B cell (primary cell): ENCODE measurements around the gene GNA15.

ENCODE experiments used
- EZH2 ChIP-seq: IDR thresholded peaks from 2 replicates; pipeline ENCODE4 v1.6.1; 2012; ENCODE audit warnings: borderline replicate concordance, low read depth, mild to moderate bottlenecking, moderate library complexity, low read length; ENCODE audit not compliant: insufficient read depth, poor library complexity, severe bottlenecking
- TF ChIP-seq, protein P1 (sequence below): fragments of 200-600 bp; IDR thresholded peaks from one replicate; pipeline ENCODE4 v1.8.0; 2022; ENCODE audit warnings: antibody characterized with exemption, mild to moderate bottlenecking

DNA sequence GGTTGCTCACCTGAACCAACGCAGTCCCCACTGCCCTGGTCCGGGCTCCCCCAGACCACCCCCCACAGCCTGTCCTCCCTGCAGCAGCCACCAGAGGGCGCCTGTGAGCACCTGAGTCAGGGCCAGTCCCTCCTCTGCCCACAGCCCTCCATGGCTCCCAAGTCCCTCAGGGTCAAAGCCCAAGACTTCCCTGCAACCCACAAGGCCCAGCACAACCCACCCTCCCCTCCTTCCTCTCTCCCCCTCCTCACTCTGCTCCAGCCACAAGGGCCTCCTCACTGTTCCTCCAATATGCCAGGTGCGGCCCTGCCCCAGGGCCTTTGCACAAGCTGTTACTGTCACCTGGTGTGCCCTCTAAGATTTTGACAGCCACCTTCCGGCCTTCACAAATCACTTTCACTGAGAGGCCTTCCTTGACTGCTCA, 10.9 kb downstream of the GNA15 start:
- TF ChIP-seq, protein P1, sequence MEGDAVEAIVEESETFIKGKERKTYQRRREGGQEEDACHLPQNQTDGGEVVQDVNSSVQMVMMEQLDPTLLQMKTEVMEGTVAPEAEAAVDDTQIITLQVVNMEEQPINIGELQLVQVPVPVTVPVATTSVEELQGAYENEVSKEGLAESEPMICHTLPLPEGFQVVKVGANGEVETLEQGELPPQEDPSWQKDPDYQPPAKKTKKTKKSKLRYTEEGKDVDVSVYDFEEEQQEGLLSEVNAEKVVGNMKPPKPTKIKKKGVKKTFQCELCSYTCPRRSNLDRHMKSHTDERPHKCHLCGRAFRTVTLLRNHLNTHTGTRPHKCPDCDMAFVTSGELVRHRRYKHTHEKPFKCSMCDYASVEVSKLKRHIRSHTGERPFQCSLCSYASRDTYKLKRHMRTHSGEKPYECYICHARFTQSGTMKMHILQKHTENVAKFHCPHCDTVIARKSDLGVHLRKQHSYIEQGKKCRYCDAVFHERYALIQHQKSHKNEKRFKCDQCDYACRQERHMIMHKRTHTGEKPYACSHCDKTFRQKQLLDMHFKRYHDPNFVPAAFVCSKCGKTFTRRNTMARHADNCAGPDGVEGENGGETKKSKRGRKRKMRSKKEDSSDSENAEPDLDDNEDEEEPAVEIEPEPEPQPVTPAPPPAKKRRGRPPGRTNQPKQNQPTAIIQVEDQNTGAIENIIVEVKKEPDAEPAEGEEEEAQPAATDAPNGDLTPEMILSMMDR = peak; percentile 85
- no peak for TF ChIP-seq EZH2
